Calu3 (cell line): Measurements from ENCODE around the gene HYCC2. TPM values are rescaled to one million over a fixed set of nuclear protein-coding genes. Genes with fewer than 3 reads are reported as not detected.
"Not testable (repeated sequence)": the region's sequence is repeated elsewhere in the genome, so short reads cannot be mapped to it uniquely, and the experiment has no call there.

Experiments used
- BruUV-seq: library from RNA; stranded (reverse); fragments of 400-500 nt; replicated peaks from 2 replicates; lab custom pipeline; 2021; lab: Mats Ljungman, UMichigan
- CTCF ChIA-PET: fragments of 300-600 bp; sonication (Branson Sonifier 250); formaldehyde crosslinking; loops from one replicate; lab custom pipeline; 2022; ENCODE audit warnings: antibody characterized with exemption; lab: Charles Lee
- DNase-seq: peaks from one replicate; pipeline ENCODE4 v3.0.0; 2022
- H3K27ac Mint-ChIP-seq: one replicate; pipeline ENCODE4 v1.8.0; 2022; ENCODE audit warnings: mixed read lengths; ENCODE audit not compliant: unreplicated experiment
- H3K27me3 Mint-ChIP-seq: one replicate; pipeline ENCODE4 v1.8.0; 2022; ENCODE audit warnings: mixed read lengths; ENCODE audit not compliant: unreplicated experiment
- H3K36me3 Mint-ChIP-seq: one replicate; pipeline ENCODE4 v1.8.0; 2022; ENCODE audit warnings: mild to moderate bottlenecking, moderate library complexity, mixed read lengths; ENCODE audit not compliant: insufficient read depth, unreplicated experiment
- H3K4me1 Mint-ChIP-seq: one replicate; pipeline ENCODE4 v1.8.0; 2022; ENCODE audit warnings: mild to moderate bottlenecking, low read depth, mixed read lengths; ENCODE audit not compliant: unreplicated experiment
- H3K4me3 Mint-ChIP-seq: one replicate; pipeline ENCODE4 v1.8.0; 2022; ENCODE audit warnings: mild to moderate bottlenecking, low read depth, moderate library complexity, mixed read lengths; ENCODE audit not compliant: unreplicated experiment
- H3K9me3 Mint-ChIP-seq: one replicate; pipeline ENCODE4 v1.8.0; 2022; ENCODE audit warnings: low read depth, mixed read lengths; ENCODE audit not compliant: unreplicated experiment
- intact Hi-C: fragments of 100-400 bp; cut with micrococcal nuclease; formaldehyde crosslinking; loops from one replicate; pipeline ENCODE4 v1.10.0; 2022; ENCODE audit not compliant: unreplicated experiment
- total RNA-seq: library from RNA; stranded (reverse); gene quantifications from 2 replicates; pipeline ENCODE4 v1.2.3, GENCODE V29; 2022
- TF ChIP-seq, protein P1 (sequence below): fragments of 200-600 bp; IDR thresholded peaks from one replicate; pipeline ENCODE4 v1.8.0; 2022; ENCODE audit warnings: antibody characterized with exemption; ENCODE audit not compliant: unreplicated experiment

Gene HYCC2
- total RNA-seq, 1 experiment from 2014 or later: 45.6 TPM

- no peaks in the 10 kb centered on the region for H3K27me3 Mint-ChIP-seq
- no peak overlapping the region for H3K27ac Mint-ChIP-seq
- H3K4me3 Mint-ChIP-seq: no peak overlapping the region
- no TSS peak for BruUV-seq
- CTCF ChIA-PET: no interaction called here
- peaks cover 10% of the 10 kb centered on the region for H3K4me1 Mint-ChIP-seq
- DNase-seq: no peak
- peaks cover 17% of the 10 kb centered on the region for H3K36me3 Mint-ChIP-seq
- TF ChIP-seq, protein P1, sequence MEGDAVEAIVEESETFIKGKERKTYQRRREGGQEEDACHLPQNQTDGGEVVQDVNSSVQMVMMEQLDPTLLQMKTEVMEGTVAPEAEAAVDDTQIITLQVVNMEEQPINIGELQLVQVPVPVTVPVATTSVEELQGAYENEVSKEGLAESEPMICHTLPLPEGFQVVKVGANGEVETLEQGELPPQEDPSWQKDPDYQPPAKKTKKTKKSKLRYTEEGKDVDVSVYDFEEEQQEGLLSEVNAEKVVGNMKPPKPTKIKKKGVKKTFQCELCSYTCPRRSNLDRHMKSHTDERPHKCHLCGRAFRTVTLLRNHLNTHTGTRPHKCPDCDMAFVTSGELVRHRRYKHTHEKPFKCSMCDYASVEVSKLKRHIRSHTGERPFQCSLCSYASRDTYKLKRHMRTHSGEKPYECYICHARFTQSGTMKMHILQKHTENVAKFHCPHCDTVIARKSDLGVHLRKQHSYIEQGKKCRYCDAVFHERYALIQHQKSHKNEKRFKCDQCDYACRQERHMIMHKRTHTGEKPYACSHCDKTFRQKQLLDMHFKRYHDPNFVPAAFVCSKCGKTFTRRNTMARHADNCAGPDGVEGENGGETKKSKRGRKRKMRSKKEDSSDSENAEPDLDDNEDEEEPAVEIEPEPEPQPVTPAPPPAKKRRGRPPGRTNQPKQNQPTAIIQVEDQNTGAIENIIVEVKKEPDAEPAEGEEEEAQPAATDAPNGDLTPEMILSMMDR: no peak
- intact Hi-C loops: no loop called here
- H3K9me3 Mint-ChIP-seq: peaks cover 3% of the 10 kb centered on the region
These were observed 32.6 kb downstream of the HYCC2 start for GRCh38 chr2:201038855-201039254.

DNA sequence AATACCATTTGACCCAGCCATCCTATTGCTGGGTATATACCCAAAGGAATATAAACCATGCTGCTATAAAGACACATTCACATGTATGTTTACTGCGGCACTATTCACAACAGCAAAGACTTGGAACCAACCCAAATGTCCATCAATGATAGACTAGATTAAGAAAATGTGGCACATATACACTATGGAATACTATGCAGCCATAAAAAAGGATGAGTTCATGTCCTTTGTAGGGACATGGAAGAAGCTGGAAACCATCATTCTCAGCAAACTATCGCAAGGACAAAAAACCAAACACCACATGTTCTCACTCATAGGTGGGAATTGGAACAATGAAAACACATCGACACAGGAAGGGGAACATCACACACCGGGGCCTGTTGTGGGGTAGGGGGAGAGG, 33.1 kb downstream of the HYCC2 start:
- H3K27me3 Mint-ChIP-seq, H3K9me3 Mint-ChIP-seq, H3K4me3 Mint-ChIP-seq, intact Hi-C loops, H3K27ac Mint-ChIP-seq, DNase-seq, BruUV-seq, CTCF ChIA-PET: not testable (repeated sequence)
- peaks cover 10% of the 10 kb centered on the region for H3K4me1 Mint-ChIP-seq
- H3K36me3 Mint-ChIP-seq: peaks cover 12% of the 10 kb centered on the region

- H3K4me1 Mint-ChIP-seq, H3K9me3 Mint-ChIP-seq, CTCF ChIA-PET, DNase-seq, H3K27ac Mint-ChIP-seq, H3K27me3 Mint-ChIP-seq, H3K4me3 Mint-ChIP-seq, BruUV-seq, intact Hi-C loops: not testable (repeated sequence)
- peaks cover 10% of the 10 kb centered on the region for H3K36me3 Mint-ChIP-seq
These were observed 37.1 kb downstream of the HYCC2 start for GRCh38 chr2:201034355-201034754.

GRCh38 chr2:201024518-201024917, 47.0 kb downstream of the HYCC2 start:
- Mint-ChIP-seq H3K27me3 (no peaks in the 10 kb centered on the region), H3K4me3 (no peak overlapping the region), H3K4me1 (peaks cover 33% of the 10 kb centered on the region), H3K27ac (no peak overlapping the region), H3K36me3 (peaks cover 25% of the 10 kb centered on the region), H3K9me3 (no peaks in the 10 kb centered on the region)
- CTCF ChIA-PET: interaction anchor here (0.7 kb wide), 1 partner anchor 83 kb away, joined by 3 read pairs; no protein-coding TSS in a partner anchor
- intact Hi-C loops: no loop called here
- no peak for DNase-seq
- no TSS peak for BruUV-seq
- TF ChIP-seq, protein P1: no peak

GRCh38 chr2:201021914-201022313, 49.6 kb downstream of the HYCC2 start:
- CTCF ChIA-PET: interaction anchor here (0.6 kb wide), 1 partner anchor 27 kb away, joined by 5 read pairs; no protein-coding TSS in a partner anchor
- no peak for DNase-seq
- BruUV-seq: no TSS peak
- Mint-ChIP-seq H3K4me3 (no peak overlapping the region), H3K9me3 (no peaks in the 10 kb centered on the region), H3K4me1 (peaks cover 21% of the 10 kb centered on the region), H3K27me3 (no peaks in the 10 kb centered on the region), H3K36me3 (peaks cover 25% of the 10 kb centered on the region), H3K27ac (no peak overlapping the region)
- intact Hi-C loops: no loop called here
- TF ChIP-seq, protein P1: no peak

Other genes with a start within 250 kb of the HYCC2 start
- gene CLK1, start 207.0 kb downstream of the HYCC2 start, total RNA-seq: 73.1 and 83.5 TPM in 2 replicates
- gene PPIL3, start 182.6 kb downstream of the HYCC2 start, total RNA-seq: 28.0 and 31.5 TPM in 2 replicates
- 38.4 and 39.7 TPM in 2 replicates for gene NIF3L1, start 182.3 kb downstream of the HYCC2 start, total RNA-seq
- 38.8 and 49.6 TPM in 2 replicates for gene ORC2, start 108.0 kb downstream of the HYCC2 start, total RNA-seq
- gene NDUFB3, start 330 bp upstream of the HYCC2 start, total RNA-seq: 133 and 140 TPM in 2 replicates
- gene CFLAR, start 44.5 kb upstream of the HYCC2 start, total RNA-seq: 232 and 285 TPM in 2 replicates
- gene CASP10, start 111.5 kb upstream of the HYCC2 start, total RNA-seq: 21.4 and 22.5 TPM in 2 replicates
- 67.1 and 87.6 TPM in 2 replicates for gene CASP8, start 188.9 kb upstream of the HYCC2 start, total RNA-seq